ENCODE results near the gene DHX32. TPM values are rescaled to one million over a fixed set of nuclear protein-coding genes. Genes with fewer than 3 reads are reported as not detected.

The DHX32 gene
- total and polyA plus RNA-seq, 2 experiments from 2014 or later: 48.8 to 66.7 TPM

- Histone ChIP-seq H3K27me3 (no peaks in the 10 kb centered on the region), H3K4me3 (no peak overlapping the region), H3K4me1 (ENCODE audit: low read depth) (no peaks in the 10 kb centered on the region), H3K27ac (no peak overlapping the region), H3K9me3 (ENCODE audit: low read depth) (no peaks in the 10 kb centered on the region), H3K36me3 (peaks cover 55% of the 10 kb centered on the region)
- no peak for DNase-seq (ENCODE audit: low read depth in 1 of 2, low spot score in 1 of 2)
- no peak for TF ChIP-seq CTCF (IDR thresholded peaks at IDR 0.05; ENCODE audit: low read depth, low read length)
Observed at GRCh38 chr10:125850766-125851731, 30.0 kb downstream of the DHX32 start.

GRCh38 chr10:125849448-125849847 lies 31.6 kb downstream of the DHX32 start:
- no peaks in the 10 kb centered on the region for H3K27me3 ChIP-seq
- no peaks in the 10 kb centered on the region for H3K4me1 ChIP-seq (ENCODE audit: low read depth)
- no peak for DNase-seq (ENCODE audit: low read depth in 1 of 2, low spot score in 1 of 2)
- no peak overlapping the region for H3K4me3 ChIP-seq
- H3K27ac ChIP-seq: no peak overlapping the region
- no peaks in the 10 kb centered on the region for H3K9me3 ChIP-seq (ENCODE audit: low read depth)
- TF ChIP-seq CTCF (IDR thresholded peaks at IDR 0.05; ENCODE audit: low read depth, low read length): no peak
- peaks cover 55% of the 10 kb centered on the region for H3K36me3 ChIP-seq

GRCh38 chr10:125848857-125849256 lies 32.2 kb downstream of the DHX32 start:
- Histone ChIP-seq H3K27ac (no peak overlapping the region), H3K9me3 (ENCODE audit: low read depth) (no peaks in the 10 kb centered on the region), H3K4me1 (ENCODE audit: low read depth) (no peaks in the 10 kb centered on the region), H3K27me3 (no peaks in the 10 kb centered on the region), H3K36me3 (peaks cover 58% of the 10 kb centered on the region), H3K4me3 (no peak overlapping the region)
- no peak for TF ChIP-seq CTCF (IDR thresholded peaks at IDR 0.05; ENCODE audit: low read depth, low read length)
- no peak for DNase-seq (ENCODE audit: low read depth in 1 of 2, low spot score in 1 of 2)

- Histone ChIP-seq H3K4me1 (ENCODE audit: low read depth) (no peaks in the 10 kb centered on the region), H3K36me3 (peaks cover 56% of the 10 kb centered on the region), H3K27ac (no peak overlapping the region), H3K4me3 (no peak overlapping the region), H3K9me3 (ENCODE audit: low read depth) (no peaks in the 10 kb centered on the region), H3K27me3 (no peaks in the 10 kb centered on the region)
- no peak for TF ChIP-seq CTCF (IDR thresholded peaks at IDR 0.05; ENCODE audit: low read depth, low read length)
- no peak for DNase-seq (ENCODE audit: low read depth in 1 of 2, low spot score in 1 of 2)
Observed at GRCh38 chr10:125848371-125848770, 32.7 kb downstream of the DHX32 start.

GRCh38 chr10:125846894-125847293 lies 34.2 kb downstream of the DHX32 start:
- H3K4me1 ChIP-seq (ENCODE audit: low read depth): no peaks in the 10 kb centered on the region
- no peak for DNase-seq (ENCODE audit: low read depth in 1 of 2, low spot score in 1 of 2)
- no peak for TF ChIP-seq CTCF (IDR thresholded peaks at IDR 0.05; ENCODE audit: low read depth, low read length)
- H3K4me3 ChIP-seq: no peak overlapping the region
- H3K27me3 ChIP-seq: no peaks in the 10 kb centered on the region
- H3K36me3 ChIP-seq: peaks cover 53% of the 10 kb centered on the region
- H3K9me3 ChIP-seq (ENCODE audit: low read depth): no peaks in the 10 kb centered on the region
- H3K27ac ChIP-seq: no peak overlapping the region
